Mucosa of rectum (tissue), 2 donors: ENCODE measurements around the gene GOT2.

ENCODE experiments used
- H3K27ac ChIP-seq, 2 donors: one replicate each; pipeline ENCODE4 v1.7.0; 2013; ENCODE audit warnings: inconsistent platforms in 2 of 2, low read depth in 2 of 2, low read length in 2 of 2
- H3K27me3 ChIP-seq, 2 donors: one replicate each; pipeline ENCODE4 v1.7.0; 2013; ENCODE audit warnings: low read length in 2 of 2; ENCODE audit not compliant: control insufficient read depth in 2 of 2, insufficient read depth in 2 of 2
- H3K36me3 ChIP-seq, 2 donors: one replicate each; pipeline ENCODE4 v1.7.0; 2013; ENCODE audit warnings: low read length in 2 of 2; ENCODE audit not compliant: control insufficient read depth in 2 of 2, insufficient read depth in 2 of 2
- H3K4me1 ChIP-seq, 2 donors: one replicate each; pipeline ENCODE4 v1.7.0; 2013; ENCODE audit warnings: low read length in 2 of 2, mild to moderate bottlenecking in 1 of 2; ENCODE audit not compliant: control insufficient read depth in 2 of 2, insufficient read depth in 2 of 2
- H3K4me3 ChIP-seq, 2 donors: one replicate each; pipeline ENCODE4 v1.7.0; 2013; ENCODE audit warnings: low read length in 2 of 2
- H3K9ac ChIP-seq, 2 donors: one replicate each; pipeline ENCODE4 v1.7.0; 2013; ENCODE audit warnings: low read length in 2 of 2, low read depth in 1 of 2, mild to moderate bottlenecking in 1 of 2
- H3K9me3 ChIP-seq, 2 donors: one replicate each; pipeline ENCODE4 v1.7.0; 2013; ENCODE audit warnings: low read length in 2 of 2; ENCODE audit not compliant: control insufficient read depth in 2 of 2
- donor health status: healthy.
- donor health status: Normal muscosa, but diverticular disease.

The GOT2 gene

DNA sequence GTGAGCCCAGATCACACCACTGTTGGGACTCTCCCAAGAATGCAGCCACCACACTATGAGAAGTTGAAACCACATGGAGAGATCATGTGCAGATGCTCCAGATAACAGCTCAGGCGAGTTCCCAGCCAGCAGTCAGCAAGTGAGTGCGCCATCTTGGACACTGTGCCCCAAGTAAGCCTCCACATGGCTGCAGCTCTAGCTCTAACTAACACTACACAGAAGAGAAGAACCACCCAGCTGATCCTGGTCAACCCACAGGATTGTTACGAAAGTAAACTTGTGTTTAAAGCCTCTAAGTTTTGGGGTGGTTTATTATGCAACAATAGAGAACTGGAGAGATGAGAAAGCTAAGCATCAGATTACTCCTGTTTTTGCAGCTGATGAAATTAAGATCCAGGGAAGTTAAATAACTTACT, 75.3 kb downstream of the GOT2 start:
- Histone ChIP-seq H3K9me3 (no peaks in the 10 kb centered on the region), H3K36me3 (no peaks in the 10 kb centered on the region), H3K4me1 (peaks cover 2 to 7% of the 10 kb centered on the region in 2 donors)

More for the DNA sequence above, 75.3 kb downstream of the GOT2 start:
- no peak overlapping the region for H3K9ac ChIP-seq
- no peaks in the 10 kb centered on the region for H3K27me3 ChIP-seq
- no peak overlapping the region for H3K4me3 ChIP-seq
- H3K27ac ChIP-seq, result no peak overlapping the region
